Body of pancreas (tissue), 4 donors: Measurements from ENCODE around the gene NFYB. TPM values are rescaled to one million over a fixed set of nuclear protein-coding genes. Genes with fewer than 3 reads are reported as not detected.

ENCODE experiments used
- ATAC-seq: fragments of 150-250 bp; one replicate; pipeline ENCODE4 v1.9.1; 2016
- DNase-seq, 4 donors: peaks; one replicate each; pipeline ENCODE4 v3.0.0-alpha.2; 2019
- H3K27ac ChIP-seq, 4 donors: fragments of 200-600 bp; sonication (generic); 1 replicate in 3 of 4; 2 replicates in 1 of 4; pipeline versions ENCODE4 v1.5.1 to v1.6.1; 2016 to 2019; ENCODE audit warnings: mild to moderate bottlenecking in 1 of 4, mixed read lengths in 1 of 4, moderate library complexity in 1 of 4
- H3K27me3 ChIP-seq, 2 donors: fragments of 200-600 bp; sonication (generic); one replicate each; pipeline ENCODE4 v1.6.0; 2016; ENCODE audit warnings: mild to moderate bottlenecking in 1 of 2
- H3K36me3 ChIP-seq, 2 donors: fragments of 200-600 bp; sonication (generic); replicated peaks in 1 of 2; 2 replicates each; pipeline ENCODE4 v1.5.1; 2016; ENCODE audit warnings: low read depth in 2 of 2; ENCODE audit not compliant: insufficient read depth in 1 of 2
- H3K4me1 ChIP-seq: fragments of 200-600 bp; sonication (generic); one replicate; pipeline ENCODE4 v1.6.0; 2016
- H3K4me3 ChIP-seq, 2 donors: fragments of 200-600 bp; sonication (generic); 1 replicate in 1 of 2; 2 replicates in 1 of 2; pipeline ENCODE4 v1.5.1; 2016 to 2019
- H3K9me3 ChIP-seq, 3 donors: fragments of 200-600 bp; sonication (generic); 1 replicate in 2 of 3; 2 replicates in 1 of 3; pipeline ENCODE4 v1.5.1; 2016
- CTCF ChIP-seq, 7 experiments: fragments of 450-650 bp in 4 of 7; fragments of 200-600 bp in 3 of 7; sonication (generic) in 3 of 7; IDR thresholded peaks; one replicate each; pipeline ENCODE4 v1.5.1; 2016 to 2019; ENCODE audit warnings: antibody characterized with exemption in 7 of 7
- POLR2A ChIP-seq, 3 donors: fragments of 450-650 bp; IDR thresholded peaks; one replicate each; pipeline ENCODE4 v1.6.1; 2016; ENCODE audit warnings: antibody characterized with exemption in 3 of 3, mild to moderate bottlenecking in 2 of 3
- WGBS, 2 donors: methylation state at CpG; one replicate each; pipeline ENCODE4 v1.1.5; 2017; 5-methylcytosine and 5-hydroxymethylcytosine counted together
- intact Hi-C: fragments of 100-400 bp; cut with DNase I; formaldehyde crosslinking; loops from one replicate; pipeline ENCODE4 v1.15.1; 2023
- total RNA-seq, 2 donors: library from RNA; depleted of rRNA; stranded (reverse); fragments of >200 nt; gene quantifications; one replicate each; pipeline ENCODE4 v1.1.0, GENCODE V29; 2016

Gene NFYB
- total RNA-seq, 2 donors from 2014 or later, result 15.2 to 15.6 TPM

- 86 to 89% methylated on average over 8 of the region's 8 CpGs for WGBS, 2 donors
- no peak for ATAC-seq
- H3K27ac ChIP-seq, result no peak overlapping the region
Measured at GRCh38 chr12:104155711-104156555, 17.9 kb upstream of the NFYB start.

GRCh38 chr12:104154806-104155205 lies 16.8 kb upstream of the NFYB start:
- TF ChIP-seq CTCF (IDR thresholded peaks at IDR 0.05) (no peak), POLR2A (IDR thresholded peaks at IDR 0.05) (no peak)
- intact Hi-C loops, result no loop called here
- H3K9me3 ChIP-seq, result no peaks in the 10 kb centered on the region
- no peak overlapping the region for H3K27ac ChIP-seq
- no peak overlapping the region for H3K4me3 ChIP-seq
- no peaks in the 10 kb centered on the region for H3K4me1 ChIP-seq
- no peaks in the 10 kb centered on the region for H3K27me3 ChIP-seq
- 83% methylated on average over 2 of the region's 2 CpGs for WGBS, 2 donors
- no peaks in the 10 kb centered on the region for H3K36me3 ChIP-seq
- ATAC-seq (no peak), DNase-seq (no peak)

More at GRCh38 chr12:104155711-104156555, 17.9 kb upstream of the NFYB start:
- TF ChIP-seq POLR2A (IDR thresholded peaks at IDR 0.05), result no peak
- no peak for TF ChIP-seq CTCF (IDR thresholded peaks at IDR 0.05)
- H3K9me3 ChIP-seq, result no peaks in the 10 kb centered on the region
- intact Hi-C loops, result no loop called here
- H3K4me1 ChIP-seq, result no peaks in the 10 kb centered on the region
- H3K36me3 ChIP-seq, result no peaks in the 10 kb centered on the region
- DNase-seq, result no peak
- no peak overlapping the region for H3K4me3 ChIP-seq
- no peaks in the 10 kb centered on the region for H3K27me3 ChIP-seq

- ATAC-seq (no peak), DNase-seq (no peak)
- no peaks in the 10 kb centered on the region for H3K36me3 ChIP-seq
- 87% methylated on average over 4 of the region's 4 CpGs for WGBS, 2 donors
- H3K27ac ChIP-seq, result no peak overlapping the region
- no peaks in the 10 kb centered on the region for H3K27me3 ChIP-seq
- H3K9me3 ChIP-seq, result no peaks in the 10 kb centered on the region
- intact Hi-C loops, result no loop called here
- TF ChIP-seq POLR2A (IDR thresholded peaks at IDR 0.05) (no peak), CTCF (IDR thresholded peaks at IDR 0.05) (no peak)
- H3K4me1 ChIP-seq, result no peaks in the 10 kb centered on the region
- no peak overlapping the region for H3K4me3 ChIP-seq
Measured at GRCh38 chr12:104154286-104154685, 16.3 kb upstream of the NFYB start.

GRCh38 chr12:104152685-104153241 lies 14.8 kb upstream of the NFYB start:
- ATAC-seq, result no peak
- Histone ChIP-seq H3K27me3 (no peaks in the 10 kb centered on the region), H3K36me3 (no peaks in the 10 kb centered on the region), H3K4me1 (no peaks in the 10 kb centered on the region), H3K27ac (no peak overlapping the region), H3K4me3 (no peak overlapping the region), H3K9me3 (no peaks in the 10 kb centered on the region)
- TF ChIP-seq POLR2A (IDR thresholded peaks at IDR 0.05), result no peak
- TF ChIP-seq CTCF (IDR thresholded peaks at IDR 0.05), result no peak
- DNase-seq, result no peak
- intact Hi-C loops, result no loop called here
